ENCODE data around the gene C2orf92.
"Not testable (repeated sequence)": the region's sequence is repeated elsewhere in the genome, so short reads cannot be mapped to it uniquely, and the experiment has no call there.

Gene C2orf92

DNA sequence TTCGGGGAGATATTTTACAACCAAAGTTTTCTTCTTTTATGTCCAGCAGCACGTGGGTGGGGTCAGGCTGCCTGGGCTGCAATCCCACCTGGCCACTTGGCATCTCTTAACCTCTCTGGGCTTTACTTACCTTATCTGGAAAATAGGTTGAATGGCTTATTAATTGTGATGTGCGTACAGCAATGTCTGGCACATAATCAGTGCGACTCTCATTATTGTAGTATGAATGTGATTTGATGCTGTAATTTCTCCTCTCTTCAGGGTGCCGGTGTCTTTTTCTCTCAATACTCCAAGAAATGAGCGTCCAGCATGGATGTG, 41.8 kb downstream of the C2orf92 start:
- no peak overlapping the region for H3K9ac ChIP-seq (ENCODE audit: insufficient read length, low read depth)
- no peak overlapping the region for H3K4me3 ChIP-seq (ENCODE audit: insufficient read length, low read depth)
- DNase-seq (ENCODE audit: low read depth, low spot score), result no peak
- no peaks in the 10 kb centered on the region for H3K36me3 ChIP-seq (ENCODE audit: insufficient read depth, insufficient read length, low read length)
- H3K27me3 ChIP-seq (ENCODE audit: insufficient read depth, insufficient read length), result no peaks in the 10 kb centered on the region
- TF ChIP-seq SUZ12 (IDR thresholded peaks at IDR 0.05; ENCODE audit: extremely low read depth, insufficient read depth, insufficient read length) (no peak), ZNF274 (IDR thresholded peaks at IDR 0.05; ENCODE audit: low read depth, low read length) (no peak), YY1 (IDR thresholded peaks at IDR 0.05; ENCODE audit: insufficient read depth, insufficient read length) (no peak)
- H3K9me3 ChIP-seq (ENCODE audit: insufficient read depth, low read length), result no peaks in the 10 kb centered on the region
- peaks cover 33% of the 10 kb centered on the region for H3K4me1 ChIP-seq (ENCODE audit: insufficient read depth, insufficient read length)

DNA sequence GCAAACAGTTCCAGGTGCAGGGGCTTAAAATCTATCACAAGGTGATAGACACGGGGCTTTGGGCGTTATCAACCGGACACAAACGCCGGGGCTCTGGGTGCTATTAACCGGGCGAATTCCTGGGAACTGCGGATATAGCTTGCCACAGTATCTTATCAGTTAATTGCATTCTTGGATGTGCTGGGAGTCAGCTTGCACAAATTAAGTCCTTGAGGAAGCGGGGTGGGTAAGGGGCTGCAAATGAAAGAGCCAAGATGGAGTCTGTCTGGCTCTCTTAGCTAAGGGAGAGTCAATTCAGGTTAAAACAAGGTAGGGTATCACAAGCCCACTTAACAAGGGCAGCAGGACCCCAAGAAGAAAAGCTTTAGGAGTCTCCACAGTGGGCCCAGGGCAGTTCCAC, 42.7 kb downstream of the C2orf92 start:
- peaks cover 38% of the 10 kb centered on the region for H3K4me1 ChIP-seq (ENCODE audit: insufficient read depth, insufficient read length)
- not testable (repeated sequence) for H3K9me3 ChIP-seq (ENCODE audit: insufficient read depth, low read length); H3K27me3 ChIP-seq (ENCODE audit: insufficient read depth, insufficient read length); H3K4me3 ChIP-seq (ENCODE audit: insufficient read length, low read depth); H3K36me3 ChIP-seq (ENCODE audit: insufficient read depth, insufficient read length, low read length); H3K9ac ChIP-seq (ENCODE audit: insufficient read length, low read depth); DNase-seq (ENCODE audit: low read depth, low spot score)

DNA sequence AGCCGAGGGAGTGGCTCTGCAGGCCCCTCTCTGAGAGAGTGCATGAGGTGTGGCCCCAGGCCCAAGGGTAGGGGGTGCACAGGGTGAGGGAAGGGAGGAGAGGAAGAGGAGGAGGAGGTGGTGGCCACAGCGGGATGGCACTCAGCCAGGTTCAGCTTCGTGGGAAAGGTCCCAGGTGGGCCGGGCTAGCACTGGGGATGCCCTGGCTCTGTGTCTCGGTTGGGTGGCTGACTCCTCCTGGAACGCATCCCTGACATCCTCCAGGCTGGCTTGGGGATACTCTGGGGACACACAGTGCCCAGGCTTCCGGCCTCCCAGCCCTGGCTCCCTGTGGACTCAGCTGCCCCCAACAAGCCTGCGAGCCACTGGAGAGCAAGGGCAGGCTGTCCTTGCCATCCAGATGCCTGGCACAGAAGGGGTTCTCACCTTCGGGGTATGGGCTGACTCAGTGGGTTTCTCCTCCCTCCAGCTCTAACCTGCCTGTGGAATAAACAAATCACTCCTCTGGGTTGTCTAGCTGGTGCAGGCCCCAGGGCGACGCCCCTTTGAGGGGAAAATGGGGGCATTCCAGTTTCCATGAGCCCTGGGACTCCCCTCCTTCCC, 43.3 kb downstream of the C2orf92 start:
- Histone ChIP-seq H3K27me3 (ENCODE audit: insufficient read depth, insufficient read length) (no peaks in the 10 kb centered on the region), H3K4me3 (ENCODE audit: insufficient read length, low read depth) (no peak overlapping the region), H3K36me3 (ENCODE audit: insufficient read depth, insufficient read length, low read length) (no peaks in the 10 kb centered on the region), H3K9ac (ENCODE audit: insufficient read length, low read depth) (peak overlapping the region; percentile 37), H3K9me3 (ENCODE audit: insufficient read depth, low read length) (no peaks in the 10 kb centered on the region), H3K4me1 (ENCODE audit: insufficient read depth, insufficient read length) (peaks cover 38% of the 10 kb centered on the region)
- TF ChIP-seq ZNF274 (IDR thresholded peaks at IDR 0.05; ENCODE audit: low read depth, low read length), result no peak
- DNase-seq (ENCODE audit: low read depth, low spot score), result no peak

DNA sequence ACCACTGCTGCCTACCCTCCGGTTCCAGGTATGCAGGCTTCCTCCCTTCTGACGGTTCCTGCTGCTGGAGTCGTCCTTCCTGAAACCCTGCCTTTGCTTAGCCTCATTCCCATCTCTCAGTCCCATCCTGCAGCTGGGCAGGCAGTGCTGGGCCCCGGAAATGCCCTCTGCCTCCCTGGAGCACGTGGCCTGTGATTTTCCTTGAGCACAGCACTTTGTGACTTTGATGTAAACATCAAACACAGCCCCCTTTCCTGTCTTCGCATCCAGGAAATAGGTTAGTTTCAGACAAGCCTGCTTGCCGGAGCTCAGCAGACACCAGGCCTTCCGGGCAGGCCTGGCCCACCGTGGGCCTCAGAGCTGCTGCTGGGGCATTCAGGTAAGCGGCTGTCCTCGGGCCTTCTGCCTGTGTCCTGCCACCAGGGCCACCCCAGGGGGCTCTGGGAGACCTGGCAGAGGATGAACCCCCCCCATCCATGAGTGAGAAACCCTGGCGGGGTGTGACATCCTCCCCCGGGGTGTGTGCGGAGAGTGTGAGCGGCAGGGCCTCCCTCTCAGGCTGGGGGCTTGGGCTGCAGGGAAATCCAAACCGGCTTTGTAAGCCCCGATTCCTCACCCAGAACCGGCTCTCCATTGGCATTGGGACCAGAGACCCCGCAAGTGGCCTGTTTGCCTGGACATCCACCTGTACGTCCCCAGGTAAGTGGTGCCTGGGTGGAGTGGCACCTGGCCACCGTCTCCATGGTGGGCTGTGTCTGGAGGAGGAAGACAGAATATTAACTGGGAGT, 44.0 kb downstream of the C2orf92 start, which contains the start of gene ZAP70:
ZAP70 (plus strand) TSS at position 281 of the 788 bp plus-strand sequence. CDS start 10,461 bp downstream, outside the sequence.
- Histone ChIP-seq H3K4me1 (ENCODE audit: insufficient read depth, insufficient read length) (peaks cover 38% of the 10 kb centered on the region), H3K9ac (ENCODE audit: insufficient read length, low read depth) (peak within 1 kb of the TSS; percentile 37), H3K27me3 (ENCODE audit: insufficient read depth, insufficient read length) (no peaks in the 10 kb centered on the region), H3K4me3 (ENCODE audit: insufficient read length, low read depth) (no peak within 1 kb of the TSS), H3K9me3 (ENCODE audit: insufficient read depth, low read length) (no peaks in the 10 kb centered on the region), H3K36me3 (ENCODE audit: insufficient read depth, insufficient read length, low read length) (no peaks in the 10 kb centered on the region)
- TF ChIP-seq YY1 (IDR thresholded peaks at IDR 0.05; ENCODE audit: insufficient read depth, insufficient read length), result no peak
- TF ChIP-seq SUZ12 (IDR thresholded peaks at IDR 0.05; ENCODE audit: extremely low read depth, insufficient read depth, insufficient read length), result no peak
- TF ChIP-seq ZNF274 (IDR thresholded peaks at IDR 0.05; ENCODE audit: low read depth, low read length), result no peak
- no peak for DNase-seq (ENCODE audit: low read depth, low spot score)

DNA sequence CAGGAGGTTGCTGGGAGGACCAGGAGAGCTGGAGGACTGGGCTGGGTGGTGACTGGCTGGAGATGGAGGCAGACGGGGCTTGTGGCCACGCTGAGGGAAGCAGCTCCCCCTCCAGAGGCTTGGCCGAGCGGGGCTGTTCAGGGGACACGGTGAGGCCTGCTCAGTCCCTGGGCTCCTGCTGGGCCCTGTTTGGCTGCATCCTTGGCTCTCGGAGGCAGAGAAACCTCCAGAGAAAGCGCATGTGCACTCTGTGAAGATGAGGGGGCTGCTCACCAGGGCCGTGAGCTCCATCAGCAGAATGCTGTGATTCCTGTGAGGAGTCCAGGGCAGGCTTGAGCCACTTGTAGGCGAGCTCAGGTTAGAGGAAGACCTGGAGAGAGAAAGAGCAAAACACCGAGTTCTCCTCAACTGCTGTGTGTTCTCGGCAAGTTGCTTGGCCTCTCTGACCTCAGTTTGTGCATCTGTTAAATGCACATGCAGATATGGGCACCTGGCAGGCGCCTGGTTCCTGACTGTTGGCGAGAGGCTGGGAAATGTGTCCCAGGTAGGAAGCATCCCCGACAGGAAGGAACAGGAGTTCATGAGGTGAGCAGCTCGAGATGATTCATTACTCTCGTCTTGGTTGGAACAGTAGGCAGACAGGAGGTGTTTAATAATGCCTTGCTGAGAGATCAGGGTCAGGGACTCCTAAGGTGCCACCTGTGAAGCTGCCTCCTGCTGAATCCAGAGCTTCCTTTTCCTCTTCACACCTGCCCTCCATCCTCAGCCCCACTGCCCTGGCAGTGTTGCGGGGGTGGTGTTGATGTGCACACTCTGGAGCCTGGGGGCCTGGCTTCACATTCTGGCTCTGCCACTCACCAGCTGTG, 44.8 kb downstream of the C2orf92 start:
- H3K4me3 ChIP-seq (ENCODE audit: insufficient read length, low read depth), result no peak overlapping the region
- no peak for TF ChIP-seq ZNF274 (IDR thresholded peaks at IDR 0.05; ENCODE audit: low read depth, low read length)
- TF ChIP-seq SUZ12 (IDR thresholded peaks at IDR 0.05; ENCODE audit: extremely low read depth, insufficient read depth, insufficient read length), result no peak
- no peak for TF ChIP-seq YY1 (IDR thresholded peaks at IDR 0.05; ENCODE audit: insufficient read depth, insufficient read length)
- no peaks in the 10 kb centered on the region for H3K36me3 ChIP-seq (ENCODE audit: insufficient read depth, insufficient read length, low read length)
- no peaks in the 10 kb centered on the region for H3K27me3 ChIP-seq (ENCODE audit: insufficient read depth, insufficient read length)
- H3K4me1 ChIP-seq (ENCODE audit: insufficient read depth, insufficient read length), result peaks cover 38% of the 10 kb centered on the region
- DNase-seq (ENCODE audit: low read depth, low spot score), result no peak
- no peaks in the 10 kb centered on the region for H3K9me3 ChIP-seq (ENCODE audit: insufficient read depth, low read length)
- H3K9ac ChIP-seq (ENCODE audit: insufficient read length, low read depth), result no peak overlapping the region

DNA sequence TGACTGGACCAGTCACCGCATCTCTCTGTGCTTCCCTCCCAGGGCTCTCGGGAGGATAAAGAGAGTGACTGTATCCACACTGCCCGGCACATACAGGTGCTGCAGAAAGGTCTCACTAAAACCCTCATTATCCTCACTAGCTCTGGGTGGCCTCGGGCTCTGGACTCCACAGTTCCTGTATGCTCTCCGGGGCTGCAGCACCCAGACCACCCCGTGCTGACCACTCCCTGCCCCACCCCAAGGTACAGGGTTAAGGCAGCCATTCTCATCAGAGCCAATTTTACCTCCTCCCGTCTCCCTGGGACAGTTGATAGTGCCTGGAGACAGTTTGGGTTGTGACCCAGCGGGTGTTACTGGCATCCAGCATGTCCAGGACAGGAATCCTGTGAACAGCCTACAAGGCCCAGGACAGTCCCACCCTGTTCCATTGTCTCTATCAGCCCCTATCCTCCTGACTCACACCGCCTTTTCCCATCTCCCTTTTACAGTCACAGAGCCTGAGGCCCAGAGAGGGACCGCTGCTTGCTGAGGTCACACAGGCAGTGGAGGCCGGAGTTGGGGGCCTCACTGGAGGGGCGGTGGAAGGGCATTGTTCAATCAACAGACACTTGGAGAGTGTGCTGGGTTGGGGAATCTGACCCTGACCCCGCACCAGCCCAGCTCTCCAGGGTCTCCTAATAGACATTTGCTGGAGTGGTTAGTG, 45.6 kb downstream of the C2orf92 start:
- Histone ChIP-seq H3K4me1 (ENCODE audit: insufficient read depth, insufficient read length) (peaks cover 38% of the 10 kb centered on the region), H3K36me3 (ENCODE audit: insufficient read depth, insufficient read length, low read length) (no peaks in the 10 kb centered on the region), H3K9ac (ENCODE audit: insufficient read length, low read depth) (no peak overlapping the region), H3K4me3 (ENCODE audit: insufficient read length, low read depth) (no peak overlapping the region), H3K9me3 (ENCODE audit: insufficient read depth, low read length) (no peaks in the 10 kb centered on the region), H3K27me3 (ENCODE audit: insufficient read depth, insufficient read length) (no peaks in the 10 kb centered on the region)
- TF ChIP-seq YY1 (IDR thresholded peaks at IDR 0.05; ENCODE audit: insufficient read depth, insufficient read length), result no peak
- TF ChIP-seq ZNF274 (IDR thresholded peaks at IDR 0.05; ENCODE audit: low read depth, low read length), result no peak
- no peak for TF ChIP-seq SUZ12 (IDR thresholded peaks at IDR 0.05; ENCODE audit: extremely low read depth, insufficient read depth, insufficient read length)
- no peak for DNase-seq (ENCODE audit: low read depth, low spot score)

All from NT2/D1 (cell line).